MCF 10A (cell line): Measurements from ENCODE around the gene LRBA. TPM values are rescaled to one million over a fixed set of nuclear protein-coding genes. Genes with fewer than 3 reads are reported as not detected.

Experiments
- BruUV-seq: library from RNA; stranded (reverse); fragments of 400-500 nt; replicated peaks from 2 replicates; lab custom pipeline; 2021; lab: Mats Ljungman, UMichigan
- CTCF ChIA-PET: fragments of 300-600 bp; sonication (Branson Sonifier 250); formaldehyde crosslinking; extraction: SDS; loops from one replicate; lab custom pipeline; 2021; ENCODE audit warnings: antibody characterized with exemption, inconsistent platforms; lab: Yijun Ruan, JAX
- POLR2A ChIA-PET: fragments of 300-600, 350-650 bp; sonication (Branson Sonifier 250); formaldehyde crosslinking; extraction: SDS; loops from one replicate; lab custom pipeline; 2020; ENCODE audit warnings: antibody characterized with exemption, inconsistent platforms; lab: Yijun Ruan, JAX
- DNase-seq: peaks from one replicate; pipeline ENCODE4 v3.0.0-alpha.2; 2018; ENCODE audit not compliant: unreplicated experiment
- H3K27ac Mint-ChIP-seq: one replicate; pipeline ENCODE4 v1.8.0; 2022; ENCODE audit warnings: mild to moderate bottlenecking, low read depth, mixed read lengths; ENCODE audit not compliant: unreplicated experiment
- H3K27me3 Mint-ChIP-seq: one replicate; pipeline ENCODE4 v1.8.0; 2022; ENCODE audit warnings: mixed read lengths; ENCODE audit not compliant: insufficient read depth, unreplicated experiment
- H3K36me3 Mint-ChIP-seq: one replicate; pipeline ENCODE4 v1.8.0; 2022; ENCODE audit warnings: mild to moderate bottlenecking, moderate library complexity, mixed read lengths; ENCODE audit not compliant: insufficient read depth, unreplicated experiment
- H3K4me1 Mint-ChIP-seq: one replicate; pipeline ENCODE4 v1.8.0; 2022; ENCODE audit warnings: mixed read lengths; ENCODE audit not compliant: insufficient read depth, unreplicated experiment
- H3K4me3 Mint-ChIP-seq: one replicate; pipeline ENCODE4 v1.8.0; 2022; ENCODE audit warnings: mild to moderate bottlenecking, moderate library complexity, mixed read lengths; ENCODE audit not compliant: unreplicated experiment
- H3K9me3 Mint-ChIP-seq: one replicate; pipeline ENCODE4 v1.8.0; 2022; ENCODE audit warnings: mixed read lengths; ENCODE audit not compliant: unreplicated experiment
- CTCF ChIP-seq: fragments of 200-600 bp; IDR thresholded peaks from one replicate; pipeline ENCODE4 v1.8.0; 2022; ENCODE audit warnings: antibody characterized with exemption, mild to moderate bottlenecking; ENCODE audit not compliant: unreplicated experiment
- intact Hi-C: fragments of 100-400 bp; cut with micrococcal nuclease; formaldehyde crosslinking; loops from 2 replicates; pipeline ENCODE4 v1.14.1; 2022
- total RNA-seq: library from RNA; stranded (reverse); gene quantifications from 2 replicates; pipeline ENCODE4 v1.2.3, GENCODE V29; 2022

LRBA gene
- total RNA-seq, 1 experiment from 2014 or later, result 64.5 TPM

- ChIA-PET POLR2A (no interaction called here), CTCF (no interaction called here)
- DNase-seq, result no peak
- Mint-ChIP-seq H3K9me3 (no peaks in the 10 kb centered on the region), H3K4me1 (no peaks in the 10 kb centered on the region), H3K36me3 (no peaks in the 10 kb centered on the region), H3K27ac (no peak overlapping the region), H3K27me3 (no peaks in the 10 kb centered on the region), H3K4me3 (no peak overlapping the region)
- intact Hi-C loops, result no loop called here
- TF ChIP-seq CTCF, result no peak
- no TSS peak for BruUV-seq
Observed at GRCh38 chr4:150656891-150657290, 358.2 kb downstream of the LRBA start.

GRCh38 chr4:150650751-150651150 is 364.3 kb downstream of the LRBA start:
- no peak overlapping the region for H3K27ac Mint-ChIP-seq
- H3K27me3 Mint-ChIP-seq, result no peaks in the 10 kb centered on the region
- H3K4me3 Mint-ChIP-seq, result no peak overlapping the region
- H3K36me3 Mint-ChIP-seq, result no peaks in the 10 kb centered on the region
- CTCF ChIA-PET, result no interaction called here
- H3K4me1 Mint-ChIP-seq, result no peaks in the 10 kb centered on the region
- BruUV-seq, result no TSS peak
- no peaks in the 10 kb centered on the region for H3K9me3 Mint-ChIP-seq
- no peak for TF ChIP-seq CTCF
- POLR2A ChIA-PET, result interaction anchor here (0.7 kb wide), 1 partner anchor 65 kb away, joined by 4 read pairs; no protein-coding TSS in a partner anchor
- intact Hi-C loops, result no loop called here
- no peak for DNase-seq

- Mint-ChIP-seq H3K4me3 (no peak overlapping the region), H3K27me3 (no peaks in the 10 kb centered on the region), H3K27ac (no peak overlapping the region), H3K36me3 (no peaks in the 10 kb centered on the region), H3K4me1 (no peaks in the 10 kb centered on the region), H3K9me3 (no peaks in the 10 kb centered on the region)
- no peak for TF ChIP-seq CTCF
- intact Hi-C loops, result no loop called here
- no peak for DNase-seq
- BruUV-seq, result no TSS peak
- POLR2A ChIA-PET, result no interaction called here
- CTCF ChIA-PET, result interaction anchor here (0.7 kb wide), 1 partner anchor 180 kb away, joined by 3 read pairs; no protein-coding TSS in a partner anchor
Observed at GRCh38 chr4:150648123-150648522, 367.0 kb downstream of the LRBA start.

- DNase-seq, result no peak
- Mint-ChIP-seq H3K4me3 (no peak overlapping the region), H3K4me1 (no peaks in the 10 kb centered on the region), H3K36me3 (no peaks in the 10 kb centered on the region), H3K27me3 (no peaks in the 10 kb centered on the region), H3K27ac (no peak overlapping the region), H3K9me3 (no peaks in the 10 kb centered on the region)
- BruUV-seq, result no TSS peak
- intact Hi-C loops, result no loop called here
- ChIA-PET POLR2A (no interaction called here), CTCF (interaction anchor here (0.5 kb wide), 1 partner anchor 102 kb away, joined by 3 read pairs; no protein-coding TSS in a partner anchor)
- no peak for TF ChIP-seq CTCF
Observed at GRCh38 chr4:150647008-150647407, 368.1 kb downstream of the LRBA start.
